Measurements from ENCODE around the gene NUMA1. TPM values are rescaled to one million over a fixed set of nuclear protein-coding genes. Genes with fewer than 3 reads are reported as not detected.
A peak's percentile ranks its signal among the peaks of the same experiment; 100 is the strongest.

The NUMA1 gene
- total and polyA plus RNA-seq, 3 experiments from 2014 or later = 73.5 to 110 (median 106) TPM

DNA sequence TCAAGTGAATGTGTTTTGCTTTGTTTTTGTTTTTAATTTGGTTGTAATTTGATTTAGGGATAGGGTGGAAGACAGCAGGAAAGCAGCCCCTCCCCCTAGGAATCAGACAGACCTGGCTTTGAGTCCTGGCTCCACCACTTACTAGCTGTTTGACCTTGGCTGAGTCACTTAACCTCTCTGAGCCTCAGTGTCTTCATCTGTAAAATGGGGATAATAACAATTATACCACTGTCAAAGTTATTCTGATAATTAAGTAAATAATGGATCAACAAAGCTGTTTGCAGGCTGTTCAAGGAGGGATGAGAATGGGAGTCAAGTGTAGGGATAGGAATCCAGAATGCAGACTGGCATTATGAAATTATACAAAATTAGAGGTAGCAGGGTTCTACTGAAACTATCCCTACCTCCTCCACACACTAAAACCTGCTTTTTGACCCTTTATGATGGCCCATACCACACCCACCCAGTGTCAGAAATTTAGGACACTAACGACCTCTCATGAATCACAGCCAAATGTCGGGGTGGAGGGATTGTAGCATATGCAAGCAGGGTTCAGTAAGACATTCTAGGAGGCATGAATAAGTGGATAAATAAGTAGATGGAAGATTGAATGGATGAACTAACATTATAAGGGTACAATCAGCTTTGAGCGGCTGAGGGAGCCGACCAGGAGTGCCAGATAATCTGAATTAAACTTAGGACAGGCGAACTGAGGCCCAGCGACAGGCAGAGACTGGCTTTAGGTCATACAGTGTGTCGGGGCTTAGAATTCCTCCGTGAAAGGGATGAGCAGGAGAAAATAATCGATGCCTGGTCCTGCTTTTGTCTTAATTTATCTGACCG lies 31.2 kb upstream of the NUMA1 start:
- Mint-ChIP-seq H3K9me3 (no peaks in the 10 kb centered on the region), H3K27me3 (peaks cover 0 to 3% of the 10 kb centered on the region in 2 donors), H3K36me3 (peaks cover 5 to 37% (median 9%) of the 10 kb centered on the region in 3 donors), H3K27ac (peak overlapping the region; percentile 96 to 100 (median 98)), H3K4me3 (peak overlapping the region; percentile 94 to 99 (median 96)), H3K4me1 (peaks cover 24 to 25% (median 25%) of the 10 kb centered on the region in 3 donors)
- DNase-seq = no peak
- CTCF ChIA-PET = interaction anchor here (1.0 to 2.6 kb wide), 5 partner anchors 9 to 86 kb away, joined by 4 to 7 read pairs (median 4); partner anchors contain the start of gene LAMTOR1
- Histone ChIP-seq H3K4me1 (ENCODE audit: insufficient read depth, low read length) (peaks cover 16% of the 10 kb centered on the region), H3K27me3 (ENCODE audit: insufficient read depth, low read length, poor library complexity, severe bottlenecking) (no peaks in the 10 kb centered on the region), H3K9me3 (ENCODE audit: low read length) (no peaks in the 10 kb centered on the region), H3K36me3 (ENCODE audit: insufficient read depth, low read length) (peaks cover 6% of the 10 kb centered on the region), H3K4me3 (ENCODE audit: low read length) (peak overlapping the region; percentile 71), H3K27ac (ENCODE audit: low read depth, low read length) (peak overlapping the region; percentile 89)
- POLR2A ChIA-PET = interaction anchor here (1.0 to 2.5 kb wide), 5 partner anchors 8 to 71 kb away, joined by 3 to 13 read pairs (median 4); no protein-coding TSS in a partner anchor

DNA sequence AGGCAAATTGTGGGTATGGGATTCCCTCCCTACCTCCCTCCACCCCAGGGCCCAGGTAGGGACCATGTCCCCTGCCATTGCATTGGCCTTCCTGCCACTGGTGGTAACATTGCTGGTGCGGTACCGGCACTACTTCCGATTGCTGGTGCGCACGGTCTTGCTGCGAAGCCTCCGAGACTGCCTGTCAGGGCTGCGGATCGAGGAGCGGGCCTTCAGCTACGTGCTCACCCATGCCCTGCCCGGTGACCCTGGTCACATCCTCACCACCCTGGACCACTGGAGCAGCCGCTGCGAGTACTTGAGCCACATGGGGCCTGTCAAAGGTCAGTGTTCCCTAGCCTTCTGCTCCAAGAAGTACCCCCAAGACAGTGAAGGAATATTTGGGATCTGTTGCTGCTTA lies 25.5 kb upstream of the NUMA1 start, which contains the start of gene TOMT:
TSS of gene TOMT (plus strand) at position 37 of the 400 bp plus-strand sequence. CDS start at position 65, 28 bp downstream.
- H3K27ac Mint-ChIP-seq = peak within 1 kb of the TSS in 7 of 8 donors; percentile 23 to 95 (median 66)
- no peak for DNase-seq
- no peak within 1 kb of the TSS for H3K4me3 ChIP-seq (ENCODE audit: low read length)
- H3K27me3 Mint-ChIP-seq = no peaks in the 10 kb centered on the region
- H3K36me3 Mint-ChIP-seq = peaks cover 5 to 35% (median 6%) of the 10 kb centered on the region in 3 donors
- POLR2A ChIA-PET = interaction anchor here (0.5 kb wide), 1 partner anchor 49 kb away, joined by 3 read pairs; no protein-coding TSS in a partner anchor
- peaks cover 30 to 36% (median 33%) of the 10 kb centered on the region in 3 donors for H3K4me1 Mint-ChIP-seq
- no peaks in the 10 kb centered on the region for H3K27me3 ChIP-seq (ENCODE audit: insufficient read depth, low read length, poor library complexity, severe bottlenecking)
- no peaks in the 10 kb centered on the region for H3K9me3 ChIP-seq (ENCODE audit: low read length)
- H3K4me3 Mint-ChIP-seq = peak within 1 kb of the TSS in 3 of 7 donors; percentile 25 to 63 (median 47)
- no peaks in the 10 kb centered on the region for H3K9me3 Mint-ChIP-seq
- H3K27ac ChIP-seq (ENCODE audit: low read depth, low read length) = no peak within 1 kb of the TSS
- H3K36me3 ChIP-seq (ENCODE audit: insufficient read depth, low read length) = peaks cover 6% of the 10 kb centered on the region
- CTCF ChIA-PET = interaction anchor here (1.2 kb wide), 1 partner anchor 20 kb away, joined by 3 read pairs; no protein-coding TSS in a partner anchor
- peaks cover 27% of the 10 kb centered on the region for H3K4me1 ChIP-seq (ENCODE audit: insufficient read depth, low read length)

DNA sequence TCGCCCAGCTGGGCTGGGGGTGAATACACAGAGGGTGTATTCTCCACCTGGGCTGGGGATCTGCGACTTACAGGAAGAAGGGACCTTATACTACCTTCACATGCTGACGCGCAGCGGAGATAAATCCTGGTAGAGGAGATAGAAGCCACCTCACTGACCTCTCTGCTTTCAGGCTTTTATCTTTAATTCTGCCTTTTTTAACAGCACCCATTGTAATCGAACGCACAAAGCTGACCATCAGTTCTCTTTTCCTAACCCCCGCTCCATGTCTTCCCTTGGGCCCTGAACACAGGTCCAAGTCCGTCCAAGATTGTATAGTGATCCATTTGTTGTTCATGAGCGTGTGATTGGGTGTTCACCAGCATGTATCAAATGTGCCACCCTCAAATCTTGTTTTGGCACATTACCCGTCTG lies 23.4 kb upstream of the NUMA1 start:
- H3K36me3 ChIP-seq (ENCODE audit: insufficient read depth, low read length) = peaks cover 7% of the 10 kb centered on the region
- Mint-ChIP-seq H3K27me3 (no peaks in the 10 kb centered on the region), H3K4me3 (peak overlapping the region; percentile 82 to 98 (median 89)), H3K27ac (peak overlapping the region; percentile 73 to 98 (median 96)), H3K36me3 (peaks cover 0 to 36% (median 6%) of the 10 kb centered on the region in 3 donors), H3K4me1 (peaks cover 37 to 47% (median 43%) of the 10 kb centered on the region in 3 donors), H3K9me3 (no peaks in the 10 kb centered on the region)
- H3K9me3 ChIP-seq (ENCODE audit: low read length) = no peaks in the 10 kb centered on the region
- peak overlapping the region; percentile 62 for H3K4me3 ChIP-seq (ENCODE audit: low read length)
- H3K27me3 ChIP-seq (ENCODE audit: insufficient read depth, low read length, poor library complexity, severe bottlenecking) = no peaks in the 10 kb centered on the region
- no peak for DNase-seq
- peak overlapping the region; percentile 68 for H3K27ac ChIP-seq (ENCODE audit: low read depth, low read length)
- CTCF ChIA-PET = no interaction called here
- H3K4me1 ChIP-seq (ENCODE audit: insufficient read depth, low read length) = peaks cover 31% of the 10 kb centered on the region
- POLR2A ChIA-PET = interaction anchor here (1.0 kb wide), 1 partner anchor 9 kb away, joined by 3 read pairs; the partner anchor contains the start of gene ANAPC15

DNA sequence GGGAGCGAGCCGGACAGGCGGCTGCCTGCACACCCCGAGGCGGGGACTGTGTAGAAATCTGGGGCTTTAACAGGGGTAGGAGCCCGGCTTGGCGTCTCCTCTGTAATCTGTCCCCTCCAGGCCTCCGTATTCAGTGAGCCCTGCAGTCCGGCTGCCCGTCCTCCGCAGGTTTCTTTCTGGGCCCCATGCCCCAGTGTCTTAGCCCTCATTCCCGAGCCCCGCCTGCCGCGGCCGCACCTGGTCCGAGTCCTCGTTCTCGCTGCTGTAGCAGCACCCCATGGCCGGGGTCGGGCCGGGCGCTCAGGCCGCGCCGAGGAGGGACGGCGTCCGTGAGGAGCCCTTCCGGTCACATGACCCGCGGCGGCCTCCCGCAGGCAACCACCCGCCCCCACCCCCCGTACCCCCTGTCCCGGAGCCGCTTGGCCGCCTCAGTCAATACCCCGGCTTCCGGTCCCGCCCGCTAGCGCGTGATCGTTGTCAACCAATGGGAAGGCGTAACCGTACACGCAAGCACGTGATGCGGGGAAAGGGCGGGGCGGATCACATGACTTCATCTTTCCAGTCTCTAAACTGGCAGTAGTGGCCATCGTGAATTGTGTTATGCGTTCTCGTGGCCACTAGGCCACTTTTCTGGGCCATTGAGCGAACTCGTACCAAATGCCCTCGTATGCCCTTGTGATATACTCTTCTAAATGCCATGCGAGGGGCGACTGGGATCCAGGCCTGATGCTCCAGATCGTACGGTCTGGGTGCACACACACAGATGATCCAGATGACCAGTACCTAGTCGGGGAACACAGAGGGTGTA lies 22.8 kb upstream of the NUMA1 start, which contains the start of gene LAMTOR1:
TSS of gene LAMTOR1 (minus strand) at position 352 of the 808 bp plus-strand sequence. CDS start at position 279, 73 bp downstream.
- Histone ChIP-seq H3K27me3 (ENCODE audit: insufficient read depth, low read length, poor library complexity, severe bottlenecking) (no peaks in the 10 kb centered on the region), H3K4me1 (ENCODE audit: insufficient read depth, low read length) (peaks cover 31% of the 10 kb centered on the region), H3K27ac (ENCODE audit: low read depth, low read length) (peak within 1 kb of the TSS; percentile 94), H3K4me3 (ENCODE audit: low read length) (peak within 1 kb of the TSS; percentile 89), H3K9me3 (ENCODE audit: low read length) (no peaks in the 10 kb centered on the region), H3K36me3 (ENCODE audit: insufficient read depth, low read length) (peaks cover 12% of the 10 kb centered on the region)
- DNase-seq = peak; percentile 94 to 98 (median 96)
- POLR2A ChIA-PET = interaction anchor here (1.0 to 1.4 kb wide), 3 partner anchors 9 to 78 kb away, joined by 3 to 13 read pairs (median 3); partner anchors contain the start of gene ANAPC15
- Mint-ChIP-seq H3K4me1 (peaks cover 37 to 47% (median 43%) of the 10 kb centered on the region in 3 donors), H3K27me3 (no peaks in the 10 kb centered on the region), H3K36me3 (peaks cover 0 to 41% (median 6%) of the 10 kb centered on the region in 3 donors), H3K4me3 (peak within 1 kb of the TSS; percentile 82 to 98 (median 89)), H3K27ac (peak within 1 kb of the TSS; percentile 73 to 98 (median 96)), H3K9me3 (no peaks in the 10 kb centered on the region)
- CTCF ChIA-PET = interaction anchor here (0.7 to 1.0 kb wide), 3 partner anchors 8 to 42 kb away, joined by 3 to 4 read pairs (median 3); no protein-coding TSS in a partner anchor

DNA sequence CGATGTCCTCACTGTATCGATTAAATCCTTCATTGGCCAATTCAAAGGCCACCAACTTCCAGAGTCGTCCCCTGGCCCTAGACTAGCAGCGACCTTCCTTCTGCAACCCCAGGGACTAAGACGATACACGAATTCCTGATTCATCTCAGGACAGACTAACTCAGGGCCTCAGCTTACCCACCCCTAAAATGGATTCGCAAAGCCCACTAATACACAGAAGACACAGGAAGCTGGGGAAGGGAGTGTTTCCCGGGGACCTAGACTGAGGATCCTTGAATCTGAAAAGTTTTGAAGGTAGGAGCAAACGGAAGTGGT lies 22.2 kb upstream of the NUMA1 start:
- Histone ChIP-seq H3K36me3 (ENCODE audit: insufficient read depth, low read length) (peaks cover 17% of the 10 kb centered on the region), H3K4me1 (ENCODE audit: insufficient read depth, low read length) (peaks cover 31% of the 10 kb centered on the region), H3K27ac (ENCODE audit: low read depth, low read length) (peak overlapping the region; percentile 94), H3K9me3 (ENCODE audit: low read length) (no peaks in the 10 kb centered on the region), H3K4me3 (ENCODE audit: low read length) (peak overlapping the region; percentile 89), H3K27me3 (ENCODE audit: insufficient read depth, low read length, poor library complexity, severe bottlenecking) (no peaks in the 10 kb centered on the region)
- Mint-ChIP-seq H3K36me3 (peaks cover 0 to 42% (median 6%) of the 10 kb centered on the region in 3 donors), H3K4me1 (peaks cover 37 to 47% (median 43%) of the 10 kb centered on the region in 3 donors), H3K27ac (peak overlapping the region; percentile 73 to 98 (median 96)), H3K4me3 (peak overlapping the region; percentile 82 to 98 (median 89)), H3K27me3 (no peaks in the 10 kb centered on the region), H3K9me3 (no peaks in the 10 kb centered on the region)
- DNase-seq = no peak
- POLR2A ChIA-PET = interaction anchor here (1.1 to 1.4 kb wide), 3 partner anchors 10 to 77 kb away, joined by 3 to 13 read pairs (median 3); partner anchors contain the start of gene ANAPC15
- CTCF ChIA-PET = interaction anchor here (0.7 to 1.0 kb wide), 4 partner anchors 9 to 77 kb away, joined by 3 to 4 read pairs (median 3); no protein-coding TSS in a partner anchor

GRCh38 chr11:72102162-72102561 lies 21.8 kb upstream of the NUMA1 start:
- CTCF ChIA-PET = interaction anchor here (0.7 to 1.0 kb wide), 4 partner anchors 9 to 77 kb away, joined by 3 to 4 read pairs (median 3); no protein-coding TSS in a partner anchor
- no peak for DNase-seq

GRCh38 chr11:72100462-72100861 lies 20.1 kb upstream of the NUMA1 start:
- peak overlapping the region in 2 of 7 donors; percentile 13 to 51 for H3K4me3 Mint-ChIP-seq
- DNase-seq = no peak
- no peaks in the 10 kb centered on the region for H3K27me3 Mint-ChIP-seq
- peaks cover 0 to 48% (median 2%) of the 10 kb centered on the region in 3 donors for H3K36me3 Mint-ChIP-seq
- POLR2A ChIA-PET = interaction anchor here (1.1 kb wide), 1 partner anchor 12 kb away, joined by 4 read pairs; the partner anchor contains the start of gene ANAPC15
- H3K4me3 ChIP-seq (ENCODE audit: low read length) = no peak overlapping the region
- H3K27ac Mint-ChIP-seq = peak overlapping the region in 7 of 8 donors; percentile 17 to 97 (median 78)
- no peaks in the 10 kb centered on the region for H3K9me3 ChIP-seq (ENCODE audit: low read length)
- H3K4me1 ChIP-seq (ENCODE audit: insufficient read depth, low read length) = peaks cover 31% of the 10 kb centered on the region
- CTCF ChIA-PET = interaction anchor here (1.3 to 2.8 kb wide), 4 partner anchors 10 to 76 kb away, joined by 4 to 14 read pairs (median 10); no protein-coding TSS in a partner anchor
- H3K27me3 ChIP-seq (ENCODE audit: insufficient read depth, low read length, poor library complexity, severe bottlenecking) = no peaks in the 10 kb centered on the region
- H3K27ac ChIP-seq (ENCODE audit: low read depth, low read length) = no peak overlapping the region
- peaks cover 37 to 47% (median 43%) of the 10 kb centered on the region in 3 donors for H3K4me1 Mint-ChIP-seq
- peaks cover 25% of the 10 kb centered on the region for H3K36me3 ChIP-seq (ENCODE audit: insufficient read depth, low read length)
- H3K9me3 Mint-ChIP-seq = no peaks in the 10 kb centered on the region

More at GRCh38 chr11:72102162-72102561, 21.8 kb upstream of the NUMA1 start:
- Histone ChIP-seq H3K27ac (ENCODE audit: low read depth, low read length) (peak overlapping the region; percentile 94), H3K27me3 (ENCODE audit: insufficient read depth, low read length, poor library complexity, severe bottlenecking) (no peaks in the 10 kb centered on the region), H3K9me3 (ENCODE audit: low read length) (no peaks in the 10 kb centered on the region), H3K4me3 (ENCODE audit: low read length) (peak overlapping the region; percentile 89), H3K4me1 (ENCODE audit: insufficient read depth, low read length) (peaks cover 31% of the 10 kb centered on the region), H3K36me3 (ENCODE audit: insufficient read depth, low read length) (peaks cover 22% of the 10 kb centered on the region)
- peak overlapping the region; percentile 82 to 98 (median 89) for H3K4me3 Mint-ChIP-seq
- H3K27ac Mint-ChIP-seq = peak overlapping the region; percentile 73 to 98 (median 96)
- peaks cover 37 to 47% (median 43%) of the 10 kb centered on the region in 3 donors for H3K4me1 Mint-ChIP-seq
- POLR2A ChIA-PET = interaction anchor here (1.1 to 1.4 kb wide), 3 partner anchors 11 to 77 kb away, joined by 3 to 13 read pairs (median 3); partner anchors contain the start of gene ANAPC15
- H3K36me3 Mint-ChIP-seq = peaks cover 0 to 42% (median 3%) of the 10 kb centered on the region in 3 donors
- no peaks in the 10 kb centered on the region for H3K9me3 Mint-ChIP-seq
- no peaks in the 10 kb centered on the region for H3K27me3 Mint-ChIP-seq

Measured in CD8-positive, alpha-beta memory T cell (primary cell).